DND-41 (cell line): ENCODE data around the gene PSENEN.
A peak's percentile ranks its signal among the peaks of the same experiment; 100 is the strongest.

Source experiments
- ATAC-seq: fragments of 200-7000 bp; cut with Tn5 transposase; 3 replicates; pipeline ENCODE4 v1.9.1; 2021; ENCODE audit warnings: low read depth; ENCODE audit not compliant: insufficient read depth
- DNase-seq: peaks from one replicate; pipeline ENCODE4 v3.0.0-alpha.2; 2020
- H2AFZ ChIP-seq: 2 replicates; pipeline ENCODE4 v1.6.0; 2012; ENCODE audit warnings: low read depth, low read length
- H3K27ac ChIP-seq: 2 replicates; pipeline ENCODE4 v1.5.1; 2012; ENCODE audit warnings: low read length, inconsistent platforms
- H3K27me3 ChIP-seq: fragments of 200-600 bp; sonication (generic); 2 replicates; pipeline ENCODE4 v1.6.0; 2012; ENCODE audit warnings: low read length, mild to moderate bottlenecking, inconsistent platforms; ENCODE audit not compliant: insufficient read depth, poor library complexity
- H3K36me3 ChIP-seq: 2 replicates; pipeline ENCODE4 v1.5.1; 2012; ENCODE audit warnings: low read length, inconsistent platforms; ENCODE audit not compliant: insufficient read depth
- H3K4me1 ChIP-seq: 2 replicates; pipeline ENCODE4 v1.5.1; 2012; ENCODE audit warnings: mild to moderate bottlenecking, low read length; ENCODE audit not compliant: insufficient read depth
- H3K4me2 ChIP-seq: 2 replicates; pipeline ENCODE4 v1.6.0; 2012; ENCODE audit warnings: mild to moderate bottlenecking, moderate library complexity, low read length, inconsistent platforms; ENCODE audit not compliant: insufficient read depth
- H3K4me3 ChIP-seq, 2 experiments: fragments of 200-600 bp in 1 of 2; shearing (Covaris generic) in 1 of 2; 2 replicates each; pipeline ENCODE4 v1.5.1; 2012 to 2016; ENCODE audit warnings: inconsistent platforms in 2 of 2, low read length in 2 of 2, mild to moderate bottlenecking in 2 of 2, low read depth in 1 of 2, moderate library complexity in 1 of 2
- H3K79me2 ChIP-seq: 2 replicates; pipeline ENCODE4 v1.6.0; 2012; ENCODE audit warnings: low read length, inconsistent platforms; ENCODE audit not compliant: insufficient read depth
- H3K9ac ChIP-seq: 2 replicates; pipeline ENCODE4 v1.6.0; 2012; ENCODE audit warnings: low read depth, mild to moderate bottlenecking, inconsistent platforms, low read length, moderate library complexity
- H3K9me3 ChIP-seq: 2 replicates; pipeline ENCODE4 v1.5.1; 2012; ENCODE audit warnings: low read length, moderate library complexity, mild to moderate bottlenecking, inconsistent platforms; ENCODE audit not compliant: insufficient read depth, severe bottlenecking
- H4K20me1 ChIP-seq: 2 replicates; pipeline ENCODE4 v1.6.0; 2012; ENCODE audit warnings: low read length; ENCODE audit not compliant: insufficient read depth
- EZH2 ChIP-seq: IDR thresholded peaks from 3 replicates; pipeline ENCODE4 v1.6.1; 2012; ENCODE audit warnings: borderline replicate concordance, low read depth, mild to moderate bottlenecking, moderate library complexity, low read length, inconsistent platforms; ENCODE audit not compliant: severe bottlenecking
- TF ChIP-seq, protein P1 (sequence below): IDR thresholded peaks from 2 replicates; pipeline ENCODE4 v1.5.1; 2012; ENCODE audit warnings: borderline replicate concordance, low read length, moderate library complexity, mild to moderate bottlenecking; ENCODE audit not compliant: poor library complexity, severe bottlenecking; ENCODE audit errors: extremely low read depth

PSENEN gene, protein sequence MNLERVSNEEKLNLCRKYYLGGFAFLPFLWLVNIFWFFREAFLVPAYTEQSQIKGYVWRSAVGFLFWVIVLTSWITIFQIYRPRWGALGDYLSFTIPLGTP

DNA sequence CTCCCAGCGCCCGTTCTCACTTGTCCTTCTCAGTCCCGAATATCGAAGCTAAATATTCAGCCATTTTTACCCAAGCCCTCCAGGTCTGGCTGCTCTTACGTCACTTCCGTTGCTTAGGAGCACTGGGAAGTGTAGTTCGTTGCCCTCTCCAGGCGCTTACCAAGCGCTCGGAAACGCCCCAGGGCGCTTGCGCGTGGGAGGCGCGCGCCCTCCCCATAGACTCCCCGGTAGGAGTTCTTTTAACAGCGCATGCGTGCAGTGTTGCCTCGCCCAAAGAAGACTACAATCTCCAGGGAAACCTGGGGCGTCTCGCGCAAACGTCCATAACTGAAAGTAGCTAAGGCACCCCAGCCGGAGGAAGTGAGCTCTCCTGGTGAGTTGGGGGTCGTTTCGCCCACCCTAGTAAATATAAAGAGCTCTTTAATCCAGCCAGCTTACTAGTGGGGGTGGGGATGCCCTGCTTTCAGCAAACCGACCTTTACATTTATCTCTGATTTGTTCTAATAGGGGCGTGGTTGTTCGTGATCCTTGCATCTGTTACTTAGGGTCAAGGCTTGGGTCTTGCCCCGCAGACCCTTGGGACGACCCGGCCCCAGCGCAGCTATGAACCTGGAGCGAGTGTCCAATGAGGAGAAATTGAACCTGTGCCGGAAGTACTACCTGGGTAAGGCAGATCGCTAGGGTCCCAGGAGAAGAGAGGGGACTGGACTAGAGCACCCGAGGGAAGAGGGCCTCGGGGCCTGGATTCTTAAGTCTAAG, at the start of gene PSENEN, which contains the start of gene U2AF1L4:
TSS of gene PSENEN (plus strand) at position 324 of the 759 bp plus-strand sequence. CDS start at position 604, 280 bp downstream.
TSS of gene U2AF1L4 (minus strand) at position 91 of the 759 bp plus-strand sequence. CDS start at position 64, 27 bp downstream.
- H2AFZ ChIP-seq: peak within 1 kb of the TSS; percentile 85
- H4K20me1 ChIP-seq: 0 out of 2 replicates have a peak, but pooled peaks cover 3% of the 10 kb centered on the region
- peaks cover 11% of the 10 kb centered on the region for H3K36me3 ChIP-seq
- H3K27ac ChIP-seq: peak within 1 kb of the TSS; percentile 97
- DNase-seq (peak; percentile 99), ATAC-seq (peak; percentile 55)
- peaks cover 43% of the 10 kb centered on the region for H3K79me2 ChIP-seq
- H3K4me1 ChIP-seq: peaks cover 76% of the 10 kb centered on the region
- no peaks in the 10 kb centered on the region for H3K9me3 ChIP-seq
- peak within 1 kb of the TSS; percentile 99 for H3K4me2 ChIP-seq
- no peaks in the 10 kb centered on the region for H3K27me3 ChIP-seq
- peak within 1 kb of the TSS; percentile 64 to 86 for H3K4me3 ChIP-seq
- TF ChIP-seq EZH2: no peak
- TF ChIP-seq, protein P1, sequence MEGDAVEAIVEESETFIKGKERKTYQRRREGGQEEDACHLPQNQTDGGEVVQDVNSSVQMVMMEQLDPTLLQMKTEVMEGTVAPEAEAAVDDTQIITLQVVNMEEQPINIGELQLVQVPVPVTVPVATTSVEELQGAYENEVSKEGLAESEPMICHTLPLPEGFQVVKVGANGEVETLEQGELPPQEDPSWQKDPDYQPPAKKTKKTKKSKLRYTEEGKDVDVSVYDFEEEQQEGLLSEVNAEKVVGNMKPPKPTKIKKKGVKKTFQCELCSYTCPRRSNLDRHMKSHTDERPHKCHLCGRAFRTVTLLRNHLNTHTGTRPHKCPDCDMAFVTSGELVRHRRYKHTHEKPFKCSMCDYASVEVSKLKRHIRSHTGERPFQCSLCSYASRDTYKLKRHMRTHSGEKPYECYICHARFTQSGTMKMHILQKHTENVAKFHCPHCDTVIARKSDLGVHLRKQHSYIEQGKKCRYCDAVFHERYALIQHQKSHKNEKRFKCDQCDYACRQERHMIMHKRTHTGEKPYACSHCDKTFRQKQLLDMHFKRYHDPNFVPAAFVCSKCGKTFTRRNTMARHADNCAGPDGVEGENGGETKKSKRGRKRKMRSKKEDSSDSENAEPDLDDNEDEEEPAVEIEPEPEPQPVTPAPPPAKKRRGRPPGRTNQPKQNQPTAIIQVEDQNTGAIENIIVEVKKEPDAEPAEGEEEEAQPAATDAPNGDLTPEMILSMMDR: no peak
- H3K9ac ChIP-seq: peak within 1 kb of the TSS; percentile 94

DNA sequence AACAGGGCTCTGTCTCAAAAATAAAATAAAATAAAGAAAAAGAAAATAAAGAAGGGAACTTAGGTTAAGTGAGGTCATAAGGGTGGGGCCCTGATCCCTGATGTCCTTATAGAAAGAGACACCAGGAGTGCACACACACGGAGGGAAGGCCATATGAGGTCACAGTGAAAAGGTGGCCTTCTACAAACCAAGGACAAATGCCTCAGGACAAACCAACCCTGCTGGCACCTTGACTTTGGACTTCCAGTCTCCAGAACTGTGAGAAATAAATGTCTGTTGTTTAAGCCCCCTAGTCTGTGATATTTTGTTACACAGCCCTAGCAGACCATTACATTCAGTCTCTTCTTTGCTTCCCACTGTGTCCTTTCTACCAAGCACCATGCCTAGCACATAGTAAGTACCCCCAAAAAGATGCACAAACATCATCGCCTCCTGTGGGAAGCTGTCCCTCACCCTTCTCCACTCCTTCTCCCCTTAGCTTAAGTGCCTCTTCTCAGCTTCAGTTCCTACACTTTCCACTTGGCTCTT, 49.5 kb upstream of the PSENEN start:
- no peaks in the 10 kb centered on the region for H3K36me3 ChIP-seq
- H3K9ac ChIP-seq: no peak overlapping the region
- no peaks in the 10 kb centered on the region for H3K27me3 ChIP-seq
- TF ChIP-seq EZH2: no peak
- TF ChIP-seq, protein P1: no peak
- no peak overlapping the region for H3K27ac ChIP-seq
- no peak for ATAC-seq
- H3K79me2 ChIP-seq: no peaks in the 10 kb centered on the region
- H3K9me3 ChIP-seq: no peaks in the 10 kb centered on the region
- H3K4me1 ChIP-seq: peaks cover 8% of the 10 kb centered on the region
- H4K20me1 ChIP-seq: no peaks in the 10 kb centered on the region
- no peak overlapping the region for H3K4me2 ChIP-seq
- no peak overlapping the region for H2AFZ ChIP-seq
- H3K4me3 ChIP-seq: no peak overlapping the region
- no peak for DNase-seq

DNA sequence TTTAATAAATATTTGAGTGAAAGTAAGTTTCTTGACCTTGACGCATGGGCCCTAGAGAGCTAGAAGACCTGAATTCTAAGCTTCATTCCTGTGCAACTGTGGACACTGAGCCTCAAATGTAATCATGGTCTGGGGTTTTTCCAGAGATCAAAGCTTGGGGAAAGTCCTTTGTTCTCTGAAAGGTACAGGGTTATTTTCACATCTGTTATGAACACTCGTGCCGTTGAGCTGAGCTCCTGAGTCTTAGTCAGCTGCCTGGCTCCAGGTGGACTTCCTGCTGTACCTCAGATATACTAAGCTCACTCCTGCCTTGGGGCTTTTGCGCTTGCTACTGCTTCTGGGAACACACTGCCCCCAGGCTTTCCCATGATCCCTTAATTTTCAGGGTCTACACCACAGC, 48.6 kb upstream of the PSENEN start:
- Histone ChIP-seq H3K4me3 (no peak overlapping the region), H3K27ac (no peak overlapping the region), H2AFZ (no peak overlapping the region), H3K4me1 (peaks cover 14% of the 10 kb centered on the region), H3K4me2 (no peak overlapping the region), H4K20me1 (no peaks in the 10 kb centered on the region), H3K9ac (no peak overlapping the region), H3K79me2 (no peaks in the 10 kb centered on the region), H3K36me3 (no peaks in the 10 kb centered on the region), H3K9me3 (no peaks in the 10 kb centered on the region), H3K27me3 (no peaks in the 10 kb centered on the region)
- TF ChIP-seq, protein P1: no peak
- no peak for TF ChIP-seq EZH2
- ATAC-seq (no peak), DNase-seq (no peak)
